ENCODE measurements around the gene HUS1. TPM values are rescaled to one million over a fixed set of nuclear protein-coding genes. Genes with fewer than 3 reads are reported as not detected.
A peak's percentile ranks its signal among the peaks of the same experiment; 100 is the strongest.

The HUS1 gene
- total RNA-seq (2016; rRNA removed; fragmentation: Illumina TruSeq; extraction: Trizol) (16.9 and 23.4 TPM in 2 replicates), polyA plus RNA-seq (2011; rRNA removed) (12.2 and 14.8 TPM in 2 replicates), polyA minus RNA-seq (2011; rRNA and poly(A)+ RNA removed; ENCODE audit: low replicate concordance) (20.3 and 31.5 TPM in 2 replicates), Bru-seq, nascent RNA (percentile 86 among the genes with signal in this experiment), BruChase-seq, experiment 1, labeled RNA remaining after a 6-hour chase (percentile 84 among the genes with signal in this experiment), BruChase-seq, experiment 2, labeled RNA remaining after a 2-hour chase (percentile 80 among the genes with signal in this experiment)
- total RNA-seq (2016; cell fraction: cytosol; rRNA removed; fragmentation: Illumina TruSeq; extraction: Trizol; ENCODE audit: low read depth) = 5.3 and 6.1 TPM in 2 replicates
- 18.0 and 19.9 TPM in 2 replicates for total RNA-seq (2016; cell fraction: insoluble cytoplasmic fraction; rRNA removed; fragmentation: Illumina TruSeq; extraction: Trizol)
- total RNA-seq (2016; cell fraction: membrane; rRNA removed; fragmentation: Illumina TruSeq; extraction: Trizol) = 8.5 and 9.4 TPM in 2 replicates
- 22.2 and 23.7 TPM in 2 replicates for total RNA-seq (2016; cell fraction: nucleus; rRNA removed; fragmentation: Illumina TruSeq; extraction: Trizol)
- 7.0 and 10.4 TPM in 2 replicates for polyA plus RNA-seq (2011; cell fraction: cytosol; rRNA removed)
- 10.9 and 14.7 TPM in 2 replicates for polyA plus RNA-seq (2011; cell fraction: nucleus; rRNA removed)
- polyA plus RNA-seq (2012) = 9.9 and 10.9 TPM in 2 replicates
- polyA plus RNA-seq (2016; cell fraction: cytosol; fragmentation: Illumina TruSeq; extraction: Trizol; ENCODE audit: low read depth) = 7.2 and 8.7 TPM in 2 replicates
- polyA plus RNA-seq (2016; cell fraction: insoluble cytoplasmic fraction; fragmentation: Illumina TruSeq; extraction: Trizol; ENCODE audit: low read depth) = 17.7 and 20.2 TPM in 2 replicates
- 7.8 and 8.6 TPM in 2 replicates for polyA plus RNA-seq (2016; cell fraction: membrane; fragmentation: Illumina TruSeq; extraction: Trizol; ENCODE audit: low read depth)
- 12.5 and 17.0 TPM in 2 replicates for polyA plus RNA-seq (2016; cell fraction: nucleus; fragmentation: Illumina TruSeq; extraction: Trizol; ENCODE audit: insufficient read depth, low read depth)
- 11.4 and 15.3 TPM in 2 replicates for polyA minus RNA-seq (2011; cell fraction: cytosol; rRNA and poly(A)+ RNA removed)
- polyA minus RNA-seq (2011; cell fraction: nucleus; rRNA and poly(A)+ RNA removed) = 45.4 and 51.8 TPM in 2 replicates
- long read RNA-seq, experiment 1, transcript HUS1-201 (8 exons, 2,935 nt) = major isoform, 5 of 9 reads
- long read RNA-seq, experiment 1, partial matches to known transcripts = 1 of 9 reads
- long read RNA-seq, experiment 1, other reads (novel, unspliced or antisense) = 2 of 9 reads
- long read RNA-seq, experiment 2, transcript HUS1-201 (8 exons, 2,935 nt) = major isoform, 10 of 18 reads
- long read RNA-seq, experiment 2, partial matches to known transcripts = 0 of 18 reads
- long read RNA-seq, experiment 2, other reads (novel, unspliced or antisense) = 6 of 18 reads

- H3K36me3 ChIP-seq (replicated peaks in 1 of 2; ENCODE audit: control insufficient read depth in 1 of 2, insufficient read depth in 2 of 2, low read length in 2 of 2) = peaks cover 9 to 36% of the 10 kb centered on the region in 2 experiments
- peak within 1 kb of the TSS; percentile 72 to 81 (median 77) for H3K4me3 ChIP-seq (replicated peaks in 1 of 3; ENCODE audit: insufficient read depth in 1 of 3, low read depth in 2 of 3, low read length in 3 of 3)
- peak; percentile 81 for FAIRE-seq
- peak; percentile 80 for DNase-seq (ENCODE audit: low spot score)
- peaks cover 4% of the 10 kb centered on the region for H3K79me2 ChIP-seq (ENCODE audit: insufficient read depth, low read length)
- ChIA-PET CTCF (ENCODE audit: low intra/inter-chr PET ratio, low total read pairs) (no interaction called here), POLR2A (no interaction called here)
- no peaks in the 10 kb centered on the region for H4K20me1 ChIP-seq (ENCODE audit: insufficient read depth, low read length)
- H3K9me3 ChIP-seq (ENCODE audit: low read length) = no peaks in the 10 kb centered on the region
- H3K4me2 ChIP-seq (ENCODE audit: low read depth, low read length) = peak within 1 kb of the TSS; percentile 99
- intact Hi-C loops (cut with micrococcal nuclease; ENCODE audit: unreplicated experiment) (loop anchor here (1.0 kb wide), 1 partner anchor 109 kb away; no protein-coding TSS in a partner anchor), in situ Hi-C loops (cut with HindIII; ENCODE audit: extremely low pct_ligation_motif_present, low pct_unique_long_range_greater_than_20kb) (no loop called here)
- H2AFZ ChIP-seq (ENCODE audit: low read length) = peak within 1 kb of the TSS; percentile 50
- H3K4me1 ChIP-seq (ENCODE audit: insufficient read depth, low read length) = peaks cover 15% of the 10 kb centered on the region
- H3K27ac ChIP-seq (ENCODE audit: extremely low read length, insufficient read depth, low read length) = peak within 1 kb of the TSS; percentile 77
- ATAC-seq = peak; percentile 99
- peak within 1 kb of the TSS; percentile 69 for H3K9ac ChIP-seq (ENCODE audit: insufficient read depth, low read depth, low read length)
- H3K27me3 ChIP-seq (ENCODE audit: control insufficient read depth in 1 of 2, insufficient read depth in 2 of 2, low read length in 2 of 2) = no peaks in the 10 kb centered on the region; a peak in 1 of 5 replicates
- BruUV-seq (replicated peaks) = no TSS peak
- 3% methylated on average over 29 of the region's 62 CpGs for WGBS (ENCODE audit: low lambda C conversion rate)
- TF ChIP-seq CBX1 (IDR thresholded peaks at IDR 0.05; ENCODE audit: low read depth) (peak; percentile 74), PLSCR1 (CRISPR knock-in tag; IDR thresholded peaks at IDR 0.05; ENCODE audit: borderline replicate concordance) (no peak), TBX2 (CRISPR knock-in tag; IDR thresholded peaks at IDR 0.05; ENCODE audit: borderline replicate concordance) (peak; percentile 73; the same call in 1 of the 2 replicates), ZKSCAN5 (CRISPR knock-in tag; IDR thresholded peaks at IDR 0.05) (no peak; the same call in 1 of the 2 replicates), ZMAT3 (CRISPR knock-in tag; conservative IDR thresholded peaks at IDR 0.05) (peak; percentile 78), ZNF674 (CRISPR knock-in tag; IDR thresholded peaks at IDR 0.05; ENCODE audit: low read depth) (no peak), ZNF652 (CRISPR knock-in tag; IDR thresholded peaks at IDR 0.05; ENCODE audit: borderline replicate concordance, low read depth) (no peak), THAP8 (CRISPR knock-in tag; IDR thresholded peaks at IDR 0.05; ENCODE audit: borderline replicate concordance) (no peak), NRL (CRISPR knock-in tag; IDR thresholded peaks at IDR 0.05; ENCODE audit: borderline replicate concordance) (peak; percentile 96), MATR3 (CRISPR knock-in tag; IDR thresholded peaks at IDR 0.05) (no peak), SMAD9 (CRISPR knock-in tag; IDR thresholded peaks at IDR 0.05) (no peak), UBTF (CRISPR knock-in tag; IDR thresholded peaks at IDR 0.05) (peak; percentile 90), CEBPB (IDR thresholded peaks at IDR 0.05; ENCODE audit: borderline replicate concordance, low read depth, low read length) (no peak), YEATS4 (CRISPR knock-in tag; IDR thresholded peaks at IDR 0.05; ENCODE audit: borderline replicate concordance) (peak; percentile 97)
Observed at GRCh38 chr7:47979145-47979831, at the start of gene HUS1. HUS1 (minus strand) TSS chr7:47979615; CDS start chr7:47979519, 96 bp downstream.
